Stimulated activated CD4-positive, alpha-beta T cell treated with anti-CD3 and anti-CD28 coated beads, Interleukin-2, amount 100 ng/mL, for 48 hours (primary cell): ENCODE data around the gene FBXO10.
"Not testable (repeated sequence)": the region's sequence is repeated elsewhere in the genome, so short reads cannot be mapped to it uniquely, and the experiment has no call there.

ENCODE experiments used
- DNase-seq, 2 donors: peaks; one replicate each; pipeline ENCODE4 v3.0.0-alpha.2; 2020

FBXO10 gene

DNA sequence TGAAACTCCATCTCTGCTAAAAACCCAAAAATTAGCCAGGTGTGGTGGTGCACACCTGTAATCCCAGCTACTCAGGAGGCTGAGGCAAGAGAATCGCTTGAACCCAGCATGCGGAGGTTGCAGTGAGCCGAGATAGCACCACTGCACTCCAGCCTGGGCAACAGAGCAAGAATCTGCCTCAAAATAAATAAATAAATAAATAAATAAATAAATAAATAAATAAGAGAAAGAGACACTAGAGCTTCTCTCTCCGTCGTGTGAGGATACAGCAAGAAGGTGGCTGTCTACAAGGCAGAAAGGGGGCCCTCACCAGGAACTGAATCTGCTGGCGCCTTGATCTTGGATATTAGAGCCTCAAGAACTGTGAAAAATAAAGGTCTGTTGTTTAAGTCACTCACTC is 102.2 kb downstream of the FBXO10 start:
- DNase-seq: not testable (repeated sequence)

DNA sequence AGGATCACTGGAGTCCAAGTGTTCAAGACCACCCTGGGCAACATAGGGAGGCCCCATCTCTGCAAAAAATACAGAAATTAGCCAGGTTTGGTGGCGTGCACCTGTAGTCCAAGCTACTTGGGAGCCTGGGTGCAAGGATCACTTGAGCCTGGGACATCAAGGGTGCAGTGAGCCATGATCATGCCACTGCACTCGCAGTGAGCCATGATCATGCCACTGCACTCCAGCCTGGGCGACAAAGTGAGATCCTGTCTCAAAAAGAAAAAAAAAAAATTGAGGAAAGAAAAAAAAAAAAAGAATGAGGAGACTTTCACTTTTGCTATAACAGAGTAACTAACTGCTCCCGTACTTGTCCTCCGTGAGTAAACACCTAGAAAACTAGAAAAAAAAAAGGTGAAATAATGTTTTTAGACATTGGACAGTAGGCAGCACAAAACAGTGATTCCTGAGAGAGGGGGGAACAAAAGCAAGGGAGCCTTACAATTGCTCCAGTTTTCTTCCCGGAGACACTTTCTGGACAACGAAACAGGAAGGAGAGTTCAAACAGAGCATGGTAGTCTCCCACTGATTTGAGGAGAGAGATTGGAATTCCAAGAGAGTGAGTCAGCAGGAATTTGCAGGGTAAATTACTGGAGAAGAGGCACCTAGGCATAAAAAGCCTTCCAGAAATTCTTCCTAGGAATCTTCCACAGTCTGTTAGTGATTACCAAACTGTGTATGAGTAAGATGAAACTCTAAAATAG is 104.1 kb downstream of the FBXO10 start:
- no peak for DNase-seq

DNA sequence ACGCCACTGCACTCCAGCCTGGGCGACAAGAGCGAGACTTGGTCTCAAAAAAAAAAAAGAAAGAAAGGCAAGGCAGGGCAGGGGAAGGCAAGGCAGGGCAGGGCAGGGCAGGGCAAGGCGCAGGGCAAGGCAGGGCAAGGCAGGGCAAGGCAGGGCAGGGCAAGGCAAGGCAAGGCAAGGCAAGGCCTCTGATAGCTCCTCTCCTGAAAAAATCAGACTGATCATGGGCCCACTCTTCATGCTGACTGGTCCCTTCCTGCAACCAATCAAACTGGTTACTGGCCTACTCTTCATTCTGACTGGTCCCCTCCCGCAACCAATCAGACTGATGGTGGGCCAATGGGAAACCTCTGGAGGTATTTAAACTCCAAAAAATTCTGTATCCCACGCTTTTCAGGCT is 107.6 kb downstream of the FBXO10 start:
- no peak for DNase-seq

DNA sequence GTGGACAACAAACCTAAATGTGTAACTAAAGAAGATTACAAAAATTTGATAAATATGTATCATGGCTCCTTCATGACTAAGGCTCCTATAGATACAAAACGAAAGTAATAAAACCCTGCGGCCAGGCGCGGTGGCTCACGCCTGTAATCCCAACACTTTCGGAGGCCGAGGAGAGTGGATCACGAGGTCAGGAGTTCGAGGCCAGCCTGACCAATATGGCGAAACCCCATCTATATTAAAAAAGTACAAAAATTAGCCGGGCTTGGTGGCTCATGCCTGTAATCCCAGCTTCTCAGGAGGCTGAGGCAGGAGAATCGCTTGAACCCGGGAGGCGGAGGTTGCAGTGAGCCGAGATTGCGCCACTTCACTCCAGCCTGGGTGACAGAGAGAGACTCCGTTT is 108.7 kb downstream of the FBXO10 start:
- DNase-seq: not testable (repeated sequence)

DNA sequence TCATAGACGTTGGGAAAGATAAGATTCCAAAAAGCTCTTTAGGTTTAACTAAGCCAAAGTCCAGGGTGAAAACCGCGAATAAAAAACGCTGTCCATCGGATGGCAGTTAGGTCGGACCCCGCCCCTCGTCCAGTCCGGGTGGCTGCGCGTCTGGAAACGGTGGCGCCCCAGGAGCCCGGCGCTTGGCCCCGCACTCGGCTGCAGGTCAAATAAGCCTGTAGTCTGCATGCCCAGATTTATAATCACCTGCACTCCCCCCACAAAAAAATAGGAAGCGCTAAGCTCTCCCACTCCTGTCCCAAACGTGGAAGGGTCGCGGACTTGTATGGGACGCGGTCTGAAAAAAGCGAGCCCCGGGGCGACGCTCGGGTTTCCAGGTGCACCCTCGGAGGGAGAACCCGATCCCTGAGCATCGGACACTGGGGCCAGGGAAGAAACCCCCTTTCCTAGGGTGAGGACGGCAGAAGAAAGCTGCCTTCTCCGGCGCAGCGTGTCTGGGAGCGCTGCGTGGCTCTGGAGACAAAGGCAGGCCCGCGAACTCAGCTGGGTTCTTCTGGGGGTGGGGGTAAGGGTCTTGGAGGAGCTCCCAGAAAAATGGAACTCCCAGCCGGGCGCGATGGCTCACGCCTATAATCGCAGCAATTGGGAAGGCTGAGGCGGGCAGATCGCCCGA is 110.0 kb downstream of the FBXO10 start:
- DNase-seq: peak; percentile 15 to 25

DNA sequence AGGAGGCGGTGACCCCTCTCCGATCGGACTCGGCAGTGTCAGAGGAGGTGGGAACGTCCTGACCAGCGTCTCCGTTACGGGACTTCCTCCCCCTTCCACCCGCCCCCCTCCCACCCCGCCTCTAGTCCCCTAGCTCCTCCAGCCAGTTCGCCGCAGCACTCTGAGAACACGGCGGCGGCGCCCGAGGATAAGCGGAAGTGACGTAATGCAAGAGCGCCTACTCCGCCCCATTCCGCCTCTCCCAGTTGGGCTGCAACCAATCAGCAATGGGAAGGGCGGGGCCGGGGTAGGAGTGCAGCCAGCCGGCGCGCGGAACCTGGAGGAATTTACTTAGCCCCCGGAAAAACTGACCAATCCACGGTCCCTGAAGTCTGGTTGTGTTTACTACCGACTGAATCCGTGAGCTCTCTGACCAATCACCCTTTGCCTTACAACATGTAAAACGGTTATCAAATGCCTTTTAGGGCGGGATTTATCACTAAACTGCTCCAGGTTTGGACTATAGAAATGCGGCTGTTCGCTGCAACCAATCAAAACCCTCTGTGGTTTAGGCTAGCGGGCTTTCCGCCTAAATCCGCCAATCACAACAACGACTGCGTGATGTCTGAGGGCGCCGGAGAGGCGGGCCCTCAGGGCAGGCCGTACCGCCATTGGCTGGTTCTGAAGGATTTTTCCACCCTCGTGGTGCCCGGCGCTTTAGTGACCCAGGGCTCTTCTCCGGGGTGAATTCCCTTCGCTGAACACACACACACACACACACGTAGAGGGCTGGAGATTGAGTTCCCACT is 110.7 kb downstream of the FBXO10 start, which contains the start of gene ZBTB5:
Gene ZBTB5 (minus strand): TSS at position 202 of the 788 bp plus-strand sequence. CDS start 22,899 bp downstream, outside the sequence.
- DNase-seq: peak; percentile 96 to 97

DNA sequence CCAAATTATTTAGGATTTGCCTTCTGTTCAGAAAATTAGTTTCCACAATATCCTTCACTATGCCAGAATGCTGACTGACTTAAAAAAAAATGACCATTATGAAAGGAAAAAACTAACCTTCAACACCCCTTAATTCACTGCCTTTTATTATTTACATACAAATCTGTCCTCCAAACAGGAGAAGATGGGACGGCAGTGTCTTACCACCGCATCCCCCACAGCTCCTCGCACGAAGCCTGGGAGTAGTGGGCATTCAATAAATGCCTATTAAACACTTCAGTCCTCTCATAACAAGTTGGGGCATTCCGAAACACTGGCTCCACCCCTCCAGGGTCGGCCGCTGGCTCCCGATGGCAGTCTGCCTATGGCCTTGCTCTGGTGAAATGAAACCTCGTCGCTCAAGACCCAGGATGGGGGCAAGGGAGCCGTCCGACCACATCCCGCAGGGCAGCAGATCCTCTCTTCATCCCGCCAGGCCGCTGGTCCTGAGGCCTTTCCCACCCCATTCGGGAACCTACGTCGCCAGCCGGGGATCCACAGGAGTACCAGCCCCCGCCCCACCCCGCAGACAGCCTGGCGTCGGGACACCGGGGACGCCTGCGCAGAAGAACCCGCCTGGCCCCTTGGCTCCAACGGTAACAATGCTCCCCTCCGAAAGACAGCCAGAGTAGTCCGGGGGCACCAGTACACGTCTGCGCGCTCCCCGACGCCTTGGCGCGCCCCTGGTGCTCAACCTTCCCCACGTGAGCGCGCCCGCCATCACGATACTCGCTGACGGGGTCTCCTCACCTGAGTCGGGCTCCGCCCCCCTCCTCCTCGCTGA is 111.5 kb downstream of the FBXO10 start:
- DNase-seq: peak; percentile 56 to 72

DNA sequence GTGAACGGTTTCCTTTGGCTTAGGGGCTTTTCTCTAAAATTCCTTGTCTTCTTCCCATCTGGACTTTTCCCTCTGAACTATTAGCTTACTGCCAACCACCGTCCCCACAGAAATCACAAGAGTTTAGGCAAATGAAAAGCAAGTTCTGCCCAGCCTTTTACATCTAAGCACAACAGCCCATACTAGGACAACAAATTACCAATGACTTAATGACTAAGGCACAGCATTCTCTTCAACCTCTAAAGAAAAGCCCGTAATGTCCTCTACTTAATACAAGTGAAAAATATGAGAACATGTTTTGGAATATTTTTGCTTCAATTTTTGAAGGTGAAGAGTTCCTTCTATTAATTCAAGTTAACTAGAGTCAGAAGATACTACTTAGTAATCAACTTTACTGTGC is 112.2 kb downstream of the FBXO10 start:
- DNase-seq: no peak
